ENCODE measurements around the gene UBE2S.

GRCh38 chr19:55455576-55456235 is 48.1 kb upstream of the UBE2S start:
- TF ChIP-seq, protein P1, sequence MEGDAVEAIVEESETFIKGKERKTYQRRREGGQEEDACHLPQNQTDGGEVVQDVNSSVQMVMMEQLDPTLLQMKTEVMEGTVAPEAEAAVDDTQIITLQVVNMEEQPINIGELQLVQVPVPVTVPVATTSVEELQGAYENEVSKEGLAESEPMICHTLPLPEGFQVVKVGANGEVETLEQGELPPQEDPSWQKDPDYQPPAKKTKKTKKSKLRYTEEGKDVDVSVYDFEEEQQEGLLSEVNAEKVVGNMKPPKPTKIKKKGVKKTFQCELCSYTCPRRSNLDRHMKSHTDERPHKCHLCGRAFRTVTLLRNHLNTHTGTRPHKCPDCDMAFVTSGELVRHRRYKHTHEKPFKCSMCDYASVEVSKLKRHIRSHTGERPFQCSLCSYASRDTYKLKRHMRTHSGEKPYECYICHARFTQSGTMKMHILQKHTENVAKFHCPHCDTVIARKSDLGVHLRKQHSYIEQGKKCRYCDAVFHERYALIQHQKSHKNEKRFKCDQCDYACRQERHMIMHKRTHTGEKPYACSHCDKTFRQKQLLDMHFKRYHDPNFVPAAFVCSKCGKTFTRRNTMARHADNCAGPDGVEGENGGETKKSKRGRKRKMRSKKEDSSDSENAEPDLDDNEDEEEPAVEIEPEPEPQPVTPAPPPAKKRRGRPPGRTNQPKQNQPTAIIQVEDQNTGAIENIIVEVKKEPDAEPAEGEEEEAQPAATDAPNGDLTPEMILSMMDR (IDR thresholded peaks at IDR 0.05), result no peak
- TF ChIP-seq POLR2A (IDR thresholded peaks at IDR 0.05), result no peak
